ENCODE results near the gene CPXM2. TPM values are rescaled to one million over a fixed set of nuclear protein-coding genes. Genes with fewer than 3 reads are reported as not detected.
A peak's percentile ranks its signal among the peaks of the same experiment; 100 is the strongest.

CPXM2 gene
- polyA plus RNA-seq (2013, experiment 1 of 2; ENCODE audit: insufficient read length) = 6.9 TPM
- 7.2 TPM for polyA plus RNA-seq (2013, experiment 2 of 2; ENCODE audit: insufficient read length)

GRCh38 chr10:123891144-123892071, at the start of gene CPXM2:
Gene CPXM2, minus strand, starts transcription at chr10:123891807. Its CDS starts 148 bp downstream, at chr10:123891659.
- peak; percentile 45 for DNase-seq

- DNase-seq = no peak
Observed at GRCh38 chr10:123939591-123939990, 48.0 kb upstream of the CPXM2 start.

- no peak for DNase-seq
Observed at GRCh38 chr10:123938890-123939289, 47.3 kb upstream of the CPXM2 start.

DNA sequence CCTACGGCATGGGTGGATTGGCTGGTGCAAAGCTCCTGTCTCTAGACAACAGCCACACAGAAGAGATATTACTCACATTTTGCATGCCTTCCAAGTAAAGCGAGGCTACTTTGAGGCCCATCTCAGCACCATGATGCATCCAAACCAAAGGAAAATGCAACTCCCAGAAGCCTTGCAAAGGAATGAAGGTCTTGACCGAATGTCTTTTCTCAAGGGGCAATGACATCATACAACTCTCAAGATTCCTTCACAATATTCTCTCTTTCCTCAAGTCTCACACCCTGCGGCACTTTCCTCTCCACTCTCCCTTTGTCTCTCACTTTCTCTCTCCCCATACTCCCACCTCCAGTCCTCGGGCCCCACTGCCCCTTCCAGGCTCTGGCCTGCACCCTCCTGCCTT, 44.8 kb upstream of the CPXM2 start:
- peak; percentile 54 for DNase-seq

DNA sequence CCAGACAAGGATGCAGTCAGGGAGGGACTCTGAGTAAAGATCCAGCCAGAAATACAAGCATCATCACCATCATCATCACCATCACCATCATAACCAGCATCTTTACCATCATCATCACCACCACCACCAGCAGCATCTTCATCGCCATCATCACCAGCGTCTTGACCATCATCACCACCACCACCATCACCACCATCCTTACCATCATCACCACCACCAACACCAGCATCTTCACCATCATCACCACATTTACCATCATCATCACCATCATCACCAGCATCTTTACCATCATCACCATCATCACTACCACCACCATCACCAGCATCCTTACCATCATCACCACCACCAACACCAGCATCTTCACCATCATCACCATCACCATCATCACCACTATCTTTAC, 44.1 kb upstream of the CPXM2 start:
- no peak for DNase-seq

DNA sequence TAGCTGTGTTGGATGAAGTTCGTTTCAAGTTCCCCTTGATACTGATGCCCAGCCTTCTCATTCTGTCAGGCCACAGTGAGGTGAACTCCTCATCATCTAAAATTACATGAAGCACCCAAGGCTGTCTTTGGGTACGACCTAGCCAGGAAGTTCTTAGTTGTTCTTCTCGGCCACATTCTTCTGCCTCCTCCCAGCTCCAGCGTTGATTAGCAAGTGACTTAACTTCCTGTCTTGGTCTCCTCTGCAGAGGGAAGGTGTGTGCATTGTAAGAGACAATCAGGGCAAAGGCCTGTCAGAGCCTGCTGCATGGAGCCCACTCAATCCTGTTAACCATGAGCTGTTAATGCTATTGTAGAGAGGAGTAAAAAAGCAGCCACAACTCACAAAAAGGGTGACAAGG, 43.2 kb upstream of the CPXM2 start:
- no peak for DNase-seq

DNA sequence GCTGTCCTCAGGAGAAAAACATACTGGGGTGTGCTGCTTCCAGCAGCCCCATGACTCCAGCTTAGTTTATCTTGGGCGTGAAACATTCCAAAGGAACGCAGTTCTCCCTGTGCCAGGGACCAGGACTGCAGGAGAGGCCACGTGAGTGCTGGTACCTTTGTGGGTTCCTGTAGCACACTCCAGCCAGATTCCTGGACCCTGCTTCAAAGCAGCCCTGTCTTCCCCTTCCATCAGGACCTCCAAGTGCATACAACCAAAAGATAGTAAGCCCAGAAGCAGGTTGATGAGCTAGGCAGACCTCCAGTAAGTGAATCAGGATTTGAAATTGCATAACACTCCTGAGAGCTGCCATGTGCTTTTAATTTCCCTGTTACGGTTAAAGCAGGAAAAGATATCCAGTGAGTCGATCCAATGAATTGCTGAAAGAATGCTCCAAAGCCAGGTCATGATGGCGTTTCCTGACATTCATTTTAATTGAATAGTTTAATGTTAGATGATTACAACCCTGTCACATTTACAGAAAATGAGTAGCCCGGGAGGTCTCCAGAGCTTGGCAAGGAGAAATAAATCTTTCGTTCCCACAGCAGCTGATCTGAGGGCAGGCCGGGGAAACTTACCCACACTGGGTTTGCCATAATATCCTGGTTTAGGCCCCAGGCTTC, 38.9 kb upstream of the CPXM2 start:
- peak; percentile 75 for DNase-seq

DNA sequence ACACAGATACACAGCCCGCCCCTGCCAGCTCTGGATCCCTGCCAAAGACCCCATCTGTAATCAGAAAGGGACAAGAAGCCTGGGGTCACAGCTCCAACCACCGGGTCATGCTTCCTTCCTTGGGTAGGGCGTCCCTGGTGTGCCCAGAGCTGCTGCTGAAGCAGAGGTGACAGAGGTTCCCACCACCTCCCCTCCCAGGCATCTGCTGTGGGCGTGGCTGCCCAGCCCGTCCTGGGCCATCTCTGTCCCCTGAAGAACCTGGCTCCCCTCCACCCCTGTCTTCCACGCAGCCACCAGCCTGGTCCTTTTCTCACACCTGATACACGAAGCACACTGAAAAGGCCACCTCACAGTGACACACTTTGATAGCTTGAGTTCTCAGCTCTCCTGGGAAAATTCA, 38.2 kb upstream of the CPXM2 start:
- DNase-seq = no peak

- DNase-seq = no peak
Observed at GRCh38 chr10:123928427-123928826, 36.8 kb upstream of the CPXM2 start.

- peak; percentile 64 for DNase-seq
Observed at GRCh38 chr10:123926401-123927264, 35.0 kb upstream of the CPXM2 start.

- no peak for DNase-seq
Observed at GRCh38 chr10:123922126-123922525, 30.5 kb upstream of the CPXM2 start.

GRCh38 chr10:123916775-123917174, 25.2 kb upstream of the CPXM2 start:
- no peak for DNase-seq

DNA sequence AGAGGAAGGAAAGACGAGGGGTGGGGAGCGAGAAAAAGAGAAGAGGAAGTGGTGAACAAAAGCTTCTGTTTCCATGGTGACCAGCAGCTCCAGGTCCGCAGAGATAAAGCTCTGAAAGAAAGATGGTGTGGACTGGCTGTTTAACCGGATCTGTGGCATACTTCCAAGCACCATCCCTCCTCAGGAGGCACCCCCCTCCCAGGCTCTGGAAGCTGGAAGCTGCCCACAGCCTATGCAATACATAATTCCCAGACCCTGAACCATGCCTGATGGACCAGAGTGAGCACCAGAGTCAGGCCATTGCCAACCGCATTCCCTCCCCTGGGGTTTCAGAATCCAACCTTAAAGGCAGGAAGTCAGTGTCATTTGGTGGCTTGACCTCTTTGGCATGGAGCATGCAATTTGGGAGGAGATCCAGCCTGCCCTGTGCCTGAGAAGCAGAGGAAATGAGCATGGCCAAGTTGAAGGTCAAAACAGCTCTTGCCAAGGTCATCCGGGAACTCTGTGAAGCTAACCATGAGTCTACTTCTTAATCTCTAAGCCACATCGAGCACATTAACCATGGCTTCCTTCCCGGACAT, 22.2 kb upstream of the CPXM2 start:
- DNase-seq = no peak

DNA sequence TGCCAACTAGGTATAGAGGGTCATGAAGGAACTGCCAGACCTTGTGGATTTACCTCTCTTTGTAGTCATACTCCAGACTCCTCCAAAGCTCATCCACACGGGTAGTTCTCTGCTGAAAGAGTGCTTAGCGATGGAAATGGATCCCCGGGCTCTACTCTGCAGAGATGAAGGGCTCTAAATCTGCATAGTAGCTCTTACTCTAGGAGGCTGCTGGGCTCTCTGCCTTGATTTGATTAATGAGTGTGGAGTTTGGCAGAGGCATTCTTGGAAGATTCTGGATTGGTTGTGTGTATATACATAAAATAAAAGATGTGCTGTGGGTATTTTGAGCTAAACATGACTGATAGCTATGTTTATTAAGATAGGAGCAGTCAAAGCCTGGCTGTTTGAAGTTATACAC, 21.3 kb upstream of the CPXM2 start:
- DNase-seq = no peak

GRCh38 chr10:123912466-123912865, 20.9 kb upstream of the CPXM2 start:
- DNase-seq = no peak

DNA sequence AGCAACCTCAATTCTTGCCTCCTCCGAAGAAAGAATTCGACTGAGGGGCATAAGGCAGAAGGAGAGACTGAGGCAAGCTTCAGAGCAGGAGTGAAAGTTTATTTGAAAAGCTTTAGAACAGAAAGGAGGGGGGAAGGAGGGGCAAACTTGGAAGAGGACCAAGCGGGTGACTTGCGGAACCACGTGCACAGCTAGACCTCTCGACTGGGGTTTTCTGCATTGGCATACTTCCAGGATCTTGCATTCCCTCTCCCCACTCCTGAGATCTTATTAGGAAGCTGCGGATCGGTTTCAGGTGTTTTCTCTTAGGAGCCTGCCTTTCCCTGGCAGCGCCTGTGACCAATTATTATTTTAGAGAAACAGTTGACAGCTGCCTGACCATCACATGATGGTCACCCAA, 20.3 kb upstream of the CPXM2 start:
- no peak for DNase-seq

GRCh38 chr10:123909866-123910265, 18.3 kb upstream of the CPXM2 start:
- no peak for DNase-seq

DNA sequence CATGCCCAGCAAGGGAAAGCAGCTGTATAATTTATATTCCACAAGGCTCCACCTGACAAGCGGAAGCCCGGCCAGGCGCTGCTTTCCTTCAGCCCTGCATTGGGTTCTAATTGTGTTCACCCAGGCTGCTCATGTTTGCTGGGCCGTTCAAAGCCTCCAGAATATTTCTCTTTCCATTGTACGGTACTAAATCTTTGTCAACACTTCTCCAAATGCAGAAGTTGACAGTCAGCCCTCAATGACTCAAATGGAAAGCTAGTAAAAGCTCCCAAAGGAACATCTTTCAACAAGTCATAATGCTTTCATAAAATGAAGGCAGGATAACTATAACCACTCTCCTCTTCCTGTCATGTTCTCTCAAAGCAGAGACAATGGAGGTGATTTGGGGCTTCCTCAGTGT, 17.8 kb upstream of the CPXM2 start:
- DNase-seq = no peak

DNA sequence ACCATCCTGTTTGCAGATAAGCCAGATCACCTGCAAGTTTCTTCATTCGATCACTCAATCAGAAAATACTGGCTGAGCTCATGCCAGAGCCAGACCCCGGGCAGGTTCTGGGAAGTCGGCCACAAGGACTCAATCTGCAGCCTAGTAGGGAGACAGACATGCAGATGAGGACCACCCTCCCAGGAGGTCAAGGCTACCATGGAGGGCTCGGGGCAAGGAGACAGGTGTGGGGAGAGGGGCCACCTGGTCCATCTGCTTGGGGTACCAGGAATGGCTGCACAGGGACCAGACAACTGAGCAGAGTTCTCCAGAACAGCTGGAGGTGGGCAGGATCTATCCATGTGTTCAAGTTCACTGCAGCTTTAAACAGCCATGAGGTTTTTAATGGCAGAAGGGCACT, 16.8 kb upstream of the CPXM2 start:
- no peak for DNase-seq

- DNase-seq = no peak
Observed at GRCh38 chr10:123906884-123907652, 15.5 kb upstream of the CPXM2 start.

GRCh38 chr10:123906296-123906695, 14.7 kb upstream of the CPXM2 start:
- DNase-seq = no peak

Data from fibroblast of skin of scalp (primary cell).